Activated T-helper 9 cell treated with anti-CD3 and anti-CD28 coated beads, Interleukin-2, amount 50 U/mL, for 16 hours (primary cell): ENCODE data around the gene DCTD.
"Not testable (repeated sequence)": the region's sequence is repeated elsewhere in the genome, so short reads cannot be mapped to it uniquely, and the experiment has no call there.

Experiments used
- DNase-seq: peaks from one replicate; pipeline ENCODE4 v3.0.0-alpha.2; 2020; ENCODE audit warnings: low read depth

The DCTD gene

DNA sequence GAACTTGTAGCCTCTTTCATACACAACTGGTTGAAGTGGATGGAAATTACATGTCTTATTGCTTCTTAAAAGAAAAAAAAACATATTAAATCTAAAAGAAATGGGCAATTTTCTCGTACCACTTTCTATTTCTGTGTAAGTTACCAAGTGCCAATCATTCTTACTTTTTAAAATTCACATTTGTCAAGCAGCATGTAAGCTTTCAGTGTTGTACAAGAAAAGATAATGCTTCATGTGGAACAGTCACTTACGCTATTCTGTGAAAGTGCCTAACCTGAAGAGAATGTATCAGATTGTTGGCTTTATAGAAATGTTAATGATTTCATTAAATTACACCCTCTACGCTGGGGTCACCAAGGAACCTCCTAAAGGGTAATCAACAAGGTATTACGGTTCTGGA is 4.4 kb upstream of the DCTD start:
- no peak for DNase-seq

GRCh38 chr4:182920676-182921075 is 3.5 kb upstream of the DCTD start:
- DNase-seq = no peak

GRCh38 chr4:182918791-182919302 is 1.7 kb upstream of the DCTD start:
- no peak for DNase-seq

- no peak for DNase-seq
Observed at GRCh38 chr4:182918044-182918607, 940 bp upstream of the DCTD start.

DNA sequence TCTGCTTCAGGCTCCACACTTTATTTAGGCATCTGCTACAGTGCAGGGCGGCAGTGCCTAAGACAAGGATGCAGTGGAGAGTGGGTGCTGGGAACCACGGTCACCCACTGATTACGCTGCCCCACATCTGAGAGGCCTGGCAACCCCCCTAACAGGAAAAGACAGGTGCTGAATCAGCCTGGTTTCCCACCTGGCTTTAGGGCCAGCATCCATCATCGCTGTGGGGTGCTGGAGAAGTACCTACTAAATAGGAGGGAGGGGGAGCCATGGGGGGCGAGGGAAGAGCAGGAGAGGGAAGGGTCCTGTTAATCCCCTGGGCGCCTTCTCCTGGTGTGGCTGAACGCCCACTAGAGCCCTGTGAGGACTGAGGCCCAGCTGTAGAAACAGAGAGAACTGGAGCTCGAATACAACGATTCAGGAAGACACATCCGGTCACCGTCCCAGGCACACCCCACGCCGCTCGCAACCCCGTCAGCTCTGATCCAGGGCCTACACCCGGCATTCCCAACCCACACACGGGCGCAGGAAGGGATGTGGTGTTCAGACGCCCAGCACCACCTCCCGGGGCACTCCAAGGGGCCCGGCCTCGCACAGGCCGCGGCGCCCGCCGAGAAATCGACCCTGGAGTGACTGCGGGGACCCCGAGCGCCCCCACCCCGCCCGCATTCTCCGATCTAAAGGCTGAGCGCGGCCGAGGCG is 554 bp downstream of the DCTD start:
- DNase-seq = no peak

DNA sequence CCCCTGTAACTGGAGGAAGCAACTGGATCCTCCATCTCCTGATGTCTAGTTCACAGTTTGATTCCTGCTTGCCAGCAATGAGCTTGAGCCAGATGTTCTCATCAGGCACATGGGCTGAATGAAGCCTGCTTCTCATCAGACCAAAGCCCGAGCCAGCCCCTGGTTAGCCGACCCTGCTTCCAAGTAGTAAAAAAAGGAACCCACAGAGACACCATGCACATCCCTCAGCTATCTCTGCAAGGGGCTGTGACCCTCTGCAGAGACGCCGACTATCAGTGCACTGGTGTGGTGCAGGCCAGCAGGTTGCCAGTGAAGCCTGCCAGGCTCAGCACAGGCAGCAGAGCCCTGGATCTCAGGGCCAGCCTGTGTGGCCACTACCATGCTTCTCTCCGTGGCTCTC is 2.8 kb downstream of the DCTD start:
- DNase-seq = no peak

DNA sequence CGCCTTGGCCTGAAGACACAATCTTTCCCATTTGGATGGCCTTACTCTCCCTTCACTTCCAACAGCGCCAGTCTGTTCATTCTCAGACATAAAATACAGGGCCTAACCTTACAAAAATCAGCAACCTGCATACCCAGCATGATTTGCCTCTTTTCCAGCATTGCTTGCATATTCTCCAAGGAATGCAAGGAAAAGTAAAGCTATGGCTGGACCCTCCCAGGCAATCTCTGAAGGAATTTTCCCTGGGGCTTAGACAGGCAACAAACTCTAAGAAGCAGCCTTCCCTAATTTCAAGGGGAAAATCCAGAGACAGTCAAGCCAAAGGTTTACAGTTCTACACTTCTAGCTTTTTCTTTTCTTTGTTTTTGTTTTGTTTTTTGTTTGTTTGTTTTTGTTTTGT is 3.6 kb downstream of the DCTD start:
- DNase-seq = no peak

DNA sequence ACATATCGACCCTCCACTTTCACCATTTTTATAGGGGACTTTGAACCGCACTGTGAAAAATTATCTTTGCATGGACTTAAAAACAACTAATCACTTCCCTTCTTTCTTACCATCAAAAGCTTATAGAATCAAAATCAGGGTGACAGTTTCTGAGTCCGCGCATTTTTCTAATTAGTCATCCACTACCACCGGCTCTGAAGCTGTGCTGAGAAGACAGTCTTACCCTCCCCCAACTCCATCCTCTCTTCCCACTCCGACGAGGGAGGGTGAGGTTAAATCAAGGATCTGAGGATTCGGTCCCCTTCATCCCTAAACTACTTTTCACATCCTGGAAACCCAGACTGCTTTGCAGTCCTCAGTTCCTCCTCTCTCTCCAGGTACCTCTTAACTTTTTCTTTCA is 4.2 kb downstream of the DCTD start:
- DNase-seq = no peak

DNA sequence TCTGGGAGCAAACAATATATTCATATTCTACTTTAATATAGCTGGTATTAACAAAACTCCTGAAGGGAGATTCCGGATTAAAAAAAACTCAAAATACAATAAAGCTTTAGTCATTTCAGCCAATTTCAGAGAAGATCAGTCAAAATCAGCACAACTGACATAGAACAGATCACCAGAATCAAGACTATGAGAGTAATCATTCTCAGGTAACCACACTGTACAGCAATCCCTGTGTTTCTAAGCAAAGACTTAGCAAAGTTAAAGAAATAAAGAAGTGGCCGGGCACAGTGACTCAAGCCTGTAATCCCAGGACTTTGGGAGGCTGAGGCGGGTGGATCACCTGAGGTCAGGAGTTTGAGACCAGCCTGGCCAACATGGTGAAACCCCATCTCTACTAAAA is 9.1 kb downstream of the DCTD start:
- DNase-seq = no peak

GRCh38 chr4:182907396-182907795 is 9.8 kb downstream of the DCTD start:
- DNase-seq = no peak

- no peak for DNase-seq
Observed at GRCh38 chr4:182906786-182907185, 10.4 kb downstream of the DCTD start.

- no peak for DNase-seq
Observed at GRCh38 chr4:182905038-182905437, 12.1 kb downstream of the DCTD start.

- no peak for DNase-seq
Observed at GRCh38 chr4:182904211-182904761, 12.9 kb downstream of the DCTD start.

- no peak for DNase-seq
Observed at GRCh38 chr4:182903013-182903412, 14.2 kb downstream of the DCTD start.

DNA sequence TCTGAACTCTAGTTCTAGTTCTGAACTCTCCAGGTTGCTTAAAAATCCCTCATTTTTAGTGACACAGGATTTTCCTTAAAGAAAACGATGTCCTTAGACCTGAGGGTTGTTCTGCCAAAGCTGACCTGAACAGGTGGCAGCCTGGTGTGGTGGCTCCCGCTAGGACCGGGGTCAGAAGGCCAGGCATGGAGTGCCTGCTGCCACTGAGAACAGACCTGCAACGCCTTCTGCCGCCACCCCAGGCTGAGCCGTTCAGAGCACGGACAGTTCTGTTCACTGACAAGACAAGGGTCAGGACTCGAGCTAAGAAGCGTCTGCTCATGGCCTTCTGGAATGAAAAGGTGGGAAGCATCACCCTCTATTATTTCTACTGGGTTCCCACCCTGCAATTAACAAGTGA is 15.8 kb downstream of the DCTD start:
- DNase-seq = no peak

DNA sequence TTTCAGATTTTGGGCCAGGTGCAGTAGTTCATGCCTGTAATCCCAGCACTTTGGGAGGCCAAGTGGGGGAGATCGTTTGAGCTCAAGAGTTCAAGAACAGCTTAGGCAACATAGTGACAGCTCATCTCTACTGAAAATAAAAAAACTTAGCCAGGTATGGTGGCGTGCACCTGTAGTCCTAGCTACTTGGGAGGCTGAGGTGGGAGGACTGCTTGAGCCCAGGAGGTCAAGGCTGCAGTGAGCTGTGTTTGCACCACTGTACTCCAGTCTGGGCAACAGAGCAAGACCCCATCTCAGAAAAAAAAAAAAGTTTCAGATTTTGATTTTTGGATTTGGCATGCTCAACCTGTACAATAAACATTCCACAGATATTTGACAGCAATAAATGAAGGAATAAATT is 17.2 kb downstream of the DCTD start:
- not testable (repeated sequence) for DNase-seq

DNA sequence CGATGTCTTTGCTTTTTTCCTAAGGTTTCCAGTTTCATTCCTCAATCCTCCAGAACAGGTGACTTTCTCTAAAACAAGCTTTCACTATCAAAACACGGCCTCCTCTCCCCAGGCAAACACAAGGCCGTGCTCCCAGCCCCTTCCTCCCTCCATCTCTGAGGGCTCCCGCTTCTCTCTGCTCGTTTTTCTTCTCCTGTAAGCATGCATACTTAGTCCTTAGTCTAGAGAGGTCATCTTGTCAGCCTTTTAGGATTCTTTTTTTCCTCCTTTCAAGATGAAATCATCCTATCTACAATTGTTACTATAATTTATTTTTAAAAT is 18.7 kb downstream of the DCTD start:
- DNase-seq = no peak

DNA sequence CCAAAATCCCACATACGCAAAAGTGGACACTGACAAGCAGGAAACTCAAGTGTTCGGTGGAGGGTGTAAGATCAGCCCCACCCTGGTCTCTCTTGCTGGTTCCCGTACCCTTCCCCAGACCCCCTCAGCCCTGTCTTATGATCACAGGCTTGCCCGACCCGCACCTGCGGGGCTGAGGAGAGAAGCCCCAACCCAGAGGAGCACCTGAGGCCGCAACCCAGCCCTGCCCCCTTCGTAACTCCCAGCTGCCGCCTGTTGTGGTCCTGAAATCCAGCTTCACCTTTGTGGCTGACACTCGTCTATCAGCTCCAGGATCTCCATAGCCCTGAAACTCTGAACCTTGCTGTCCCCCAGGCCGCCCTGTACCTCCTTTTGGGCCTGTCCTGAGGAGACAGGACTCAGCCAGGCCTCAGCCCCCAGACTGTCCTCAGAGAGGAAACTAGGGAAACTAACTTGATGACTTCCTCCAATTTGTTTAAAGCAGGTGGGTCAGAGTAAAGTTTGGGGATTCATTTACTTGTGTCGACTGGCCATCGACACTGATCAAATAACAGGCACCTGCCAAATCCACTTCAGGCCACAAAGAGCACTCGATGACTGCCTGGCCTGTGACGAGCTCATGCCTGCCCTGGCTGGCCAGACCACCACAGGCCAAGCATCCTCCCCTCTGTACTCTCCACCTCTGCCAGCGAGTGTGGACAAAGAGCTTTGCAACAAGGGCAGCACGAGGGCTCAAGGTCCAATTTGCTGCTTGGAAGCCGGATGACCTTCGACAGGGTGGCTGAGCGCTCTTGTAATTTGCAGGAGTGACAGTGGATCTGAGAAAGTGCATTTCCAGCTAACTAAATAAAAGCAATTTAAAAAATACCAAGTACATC is 19.3 kb downstream of the DCTD start:
- DNase-seq = no peak

DNA sequence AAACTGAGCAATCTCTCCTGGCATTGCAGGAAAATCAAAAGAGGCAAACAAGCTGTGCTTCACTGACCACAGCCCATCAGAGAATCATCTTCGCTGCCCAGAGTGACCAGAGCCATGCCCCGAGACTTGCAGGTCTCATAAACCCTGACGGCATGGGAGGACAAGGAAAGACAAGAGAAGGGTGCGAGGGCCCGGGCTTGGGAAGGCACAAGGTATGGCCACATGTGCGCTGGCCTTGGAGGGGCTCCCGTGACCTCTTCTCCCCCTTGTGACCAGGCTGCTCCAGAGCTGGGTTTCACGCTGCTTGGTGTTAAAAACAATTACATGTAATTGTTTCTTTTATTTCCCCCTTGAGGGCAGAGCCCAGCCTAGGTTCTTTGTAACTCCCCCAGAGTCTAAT is 20.8 kb downstream of the DCTD start:
- no peak for DNase-seq

DNA sequence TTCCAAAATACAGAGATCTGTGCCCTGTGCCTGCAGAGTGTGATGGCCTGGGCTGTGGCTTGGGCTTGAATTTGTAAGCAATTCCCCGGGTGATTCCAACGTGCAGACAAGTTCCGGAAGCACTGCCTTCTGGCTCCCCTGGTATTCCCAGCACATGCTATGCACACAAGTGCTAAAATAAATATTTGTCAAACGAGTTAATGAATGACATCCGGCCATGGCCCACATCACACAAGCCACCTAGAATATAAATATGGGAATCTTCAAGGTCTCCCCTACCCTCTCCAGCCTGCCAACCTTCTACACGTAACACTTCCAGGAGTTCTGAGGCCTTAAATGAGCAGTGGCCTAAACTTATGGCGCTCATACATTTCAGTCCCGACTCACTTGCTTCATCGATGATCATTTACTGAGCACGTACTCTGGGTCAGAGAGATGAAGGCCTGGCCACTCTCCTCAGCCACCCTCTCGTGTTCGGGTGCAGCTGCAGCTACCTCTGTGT is 21.3 kb downstream of the DCTD start:
- no peak for DNase-seq

GRCh38 chr4:182894681-182895275 is 22.4 kb downstream of the DCTD start:
- DNase-seq = no peak

DNA sequence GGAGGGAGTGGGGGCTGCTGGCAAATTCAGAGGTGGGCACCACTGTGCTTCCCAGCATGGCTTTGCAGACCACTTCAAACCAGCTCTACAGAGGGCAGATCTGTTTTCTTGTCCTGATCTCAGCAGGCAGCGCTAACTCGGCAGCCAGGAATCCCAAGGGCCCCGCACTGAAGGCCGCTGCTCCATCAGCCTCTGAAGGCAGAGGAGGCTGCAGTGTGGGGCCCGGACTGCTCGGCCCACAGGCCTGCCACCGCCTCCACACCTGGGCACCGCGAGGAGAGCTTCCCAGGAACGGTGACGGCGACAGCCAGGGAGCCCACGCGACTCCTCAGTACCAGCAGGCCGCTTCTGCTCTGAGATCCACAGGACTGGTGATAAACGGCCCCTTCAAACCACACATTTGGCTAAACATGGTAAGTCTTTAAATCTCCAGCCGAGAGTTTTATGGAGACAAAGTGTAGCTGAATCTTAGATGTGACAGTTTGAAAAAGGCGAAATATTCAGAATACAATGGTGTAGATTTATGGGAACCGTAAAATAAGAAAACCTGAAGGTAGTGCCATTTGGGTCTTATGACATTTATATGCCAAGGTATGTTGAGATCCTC is 23.6 kb downstream of the DCTD start:
- DNase-seq = no peak
